H1 (cell line): ENCODE measurements around the gene YTHDC2. TPM values are rescaled to one million over a fixed set of nuclear protein-coding genes. Genes with fewer than 3 reads are reported as not detected.

Experiments
- BRCA1 ChIP-seq: IDR thresholded peaks from 2 replicates; pipeline ENCODE4 v1.6.1; 2012; ENCODE audit warnings: low read depth, low read length, improper control_type of control experiment
- CHD2 ChIP-seq: IDR thresholded peaks from 2 replicates; pipeline ENCODE4 v1.6.1; 2012; ENCODE audit warnings: low read length, improper control_type of control experiment
- EGR1 ChIP-seq: IDR thresholded peaks from 2 replicates; pipeline ENCODE4 v1.6.1; 2011; ENCODE audit warnings: low read depth, low read length, borderline replicate concordance
- FOSL1 ChIP-seq: IDR thresholded peaks from 2 replicates; pipeline ENCODE4 v1.6.1; 2011; ENCODE audit warnings: mild to moderate bottlenecking, low read depth, low read length, moderate library complexity; ENCODE audit not compliant: insufficient read depth
- SAP30 ChIP-seq: fragments of 300-600 bp; sonication (generic); IDR thresholded peaks from 2 replicates; pipeline ENCODE4 v1.7.1; 2012; ENCODE audit warnings: low read length, moderate library complexity, mild to moderate bottlenecking, inconsistent platforms; ENCODE audit not compliant: insufficient read depth, insufficient replicate concordance
- TAF7 ChIP-seq: optimal IDR thresholded peaks from 2 replicates; pipeline ENCODE3; 2011; ENCODE audit warnings: low read depth, mild to moderate bottlenecking, inconsistent platforms, low read length, moderate library complexity, borderline replicate concordance
- polyA plus RNA-seq, 7 experiments: library from polyadenylated mRNA; depleted of rRNA in 3 of 7; stranded (reverse) in 5 of 7; unstranded in 2 of 7; fragments of >200 nt in 5 of 7; fragments of 200-250 nt in 2 of 7; gene quantifications; 1 replicate in 5 of 7; 2 replicates in 1 of 7; 4 replicates in 1 of 7; pipeline versions ENCODE4 v1.2.1 to v1.2.3, GENCODE V29; 2011 to 2013; ENCODE audit warnings: missing spikeins in 2 of 7, mixed read lengths in 2 of 7
- total RNA-seq: library from RNA; stranded (reverse); fragmentation: NEBNext Ultra II Directional; extraction: Animal tissue kit (Norgen Biotek cat#: 25700); gene quantifications from 2 replicates; pipeline ENCODE4 v1.2.1, GENCODE V29; 2021
- TF ChIP-seq, protein P1 (sequence below): IDR thresholded peaks from 2 replicates; pipeline ENCODE4 v1.6.1; 2012; ENCODE audit warnings: low read length, inconsistent platforms
- TF ChIP-seq, protein P2 (sequence below): IDR thresholded peaks from 2 replicates; pipeline ENCODE4 v1.6.1; 2011; ENCODE audit warnings: low read depth, mild to moderate bottlenecking, low read length; ENCODE audit not compliant: insufficient read depth

Gene YTHDC2
- total and polyA plus RNA-seq, 2 of the 8 experiments (the other 6 are each of a cell fraction or from before 2014, with no cell fraction given): 4.3 to 20.1 TPM

DNA sequence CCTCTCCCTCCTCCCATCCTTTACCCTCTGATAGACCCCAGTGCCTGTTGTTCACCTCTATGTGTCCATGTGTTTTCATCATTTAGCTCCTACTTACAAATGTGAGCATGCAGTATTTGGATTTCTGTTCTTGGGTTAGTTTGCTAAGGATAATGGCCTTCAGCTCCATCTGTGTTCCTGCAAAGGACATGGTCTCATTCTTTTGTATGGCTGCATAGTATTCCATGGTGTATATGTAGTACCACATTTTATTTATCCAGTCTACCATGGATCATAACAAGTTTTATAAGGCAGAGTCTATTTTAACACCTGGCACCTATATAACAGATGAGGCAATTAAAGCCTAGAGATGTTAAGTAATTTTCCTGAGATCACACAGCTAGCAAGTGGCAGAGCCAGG lies 7.4 kb downstream of the YTHDC2 start (continued):
- TF ChIP-seq, protein P1, sequence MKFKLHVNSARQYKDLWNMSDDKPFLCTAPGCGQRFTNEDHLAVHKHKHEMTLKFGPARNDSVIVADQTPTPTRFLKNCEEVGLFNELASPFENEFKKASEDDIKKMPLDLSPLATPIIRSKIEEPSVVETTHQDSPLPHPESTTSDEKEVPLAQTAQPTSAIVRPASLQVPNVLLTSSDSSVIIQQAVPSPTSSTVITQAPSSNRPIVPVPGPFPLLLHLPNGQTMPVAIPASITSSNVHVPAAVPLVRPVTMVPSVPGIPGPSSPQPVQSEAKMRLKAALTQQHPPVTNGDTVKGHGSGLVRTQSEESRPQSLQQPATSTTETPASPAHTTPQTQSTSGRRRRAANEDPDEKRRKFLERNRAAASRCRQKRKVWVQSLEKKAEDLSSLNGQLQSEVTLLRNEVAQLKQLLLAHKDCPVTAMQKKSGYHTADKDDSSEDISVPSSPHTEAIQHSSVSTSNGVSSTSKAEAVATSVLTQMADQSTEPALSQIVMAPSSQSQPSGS: no peak
- no peak for TF ChIP-seq FOSL1
- TF ChIP-seq TAF7: no peak
- no peak for TF ChIP-seq BRCA1
- TF ChIP-seq SAP30: no peak
- no peak for TF ChIP-seq EGR1
- no peak for TF ChIP-seq CHD2
- TF ChIP-seq, protein P2, sequence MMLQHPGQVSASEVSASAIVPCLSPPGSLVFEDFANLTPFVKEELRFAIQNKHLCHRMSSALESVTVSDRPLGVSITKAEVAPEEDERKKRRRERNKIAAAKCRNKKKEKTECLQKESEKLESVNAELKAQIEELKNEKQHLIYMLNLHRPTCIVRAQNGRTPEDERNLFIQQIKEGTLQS: no peak
